COLO668 (cell line): ENCODE results near the gene ANKHD1.
"Not testable (repeated sequence)": the region's sequence is repeated elsewhere in the genome, so short reads cannot be mapped to it uniquely, and the experiment has no call there.

Experiments used
- DNase-seq: peaks from one replicate; lab custom pipeline; 2025; ENCODE audit not compliant: unreplicated experiment; lab: John Stamatoyannopoulos, UW

ANKHD1 gene

DNA sequence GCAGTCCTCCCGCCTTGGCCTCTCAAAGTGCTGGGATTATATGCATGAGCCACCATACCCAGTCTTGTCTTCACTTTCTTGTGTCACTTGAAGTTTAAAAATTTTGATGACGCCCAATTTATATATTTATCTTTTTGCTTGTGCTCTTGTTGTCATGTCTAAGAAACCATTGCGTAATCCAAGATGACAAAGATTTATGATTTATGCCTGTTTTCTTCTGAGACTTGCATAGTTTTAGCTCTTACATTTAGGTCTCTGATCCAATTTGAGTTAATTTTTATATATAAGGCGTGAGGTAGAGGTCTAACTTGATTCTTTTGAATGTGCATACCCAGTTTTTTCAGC, 18.6 kb downstream of the ANKHD1 start:
- DNase-seq, result no peak

GRCh38 chr5:140420665-140421361, 19.2 kb downstream of the ANKHD1 start:
- no peak for DNase-seq

GRCh38 chr5:140421375-140421774, 19.7 kb downstream of the ANKHD1 start:
- DNase-seq, result not testable (repeated sequence)

DNA sequence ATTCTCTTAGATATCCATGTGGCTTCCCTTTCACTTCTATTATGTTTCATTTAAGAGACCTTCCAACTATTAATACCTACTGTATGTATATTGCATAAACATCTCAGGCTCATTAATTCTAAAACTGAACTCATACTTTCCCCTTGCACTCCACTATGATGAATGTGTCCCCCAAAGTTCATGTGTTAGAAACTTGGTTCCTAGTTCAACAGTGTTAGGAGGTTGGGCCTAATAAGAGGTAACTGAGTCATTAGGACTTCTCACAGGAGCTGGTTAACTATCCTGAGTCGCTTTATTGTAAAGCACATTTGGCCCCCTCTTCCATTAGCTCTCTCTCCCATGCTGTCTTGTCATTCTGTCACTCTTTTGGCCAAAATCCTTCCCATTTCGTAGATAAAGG, 22.0 kb downstream of the ANKHD1 start:
- DNase-seq, result no peak

DNA sequence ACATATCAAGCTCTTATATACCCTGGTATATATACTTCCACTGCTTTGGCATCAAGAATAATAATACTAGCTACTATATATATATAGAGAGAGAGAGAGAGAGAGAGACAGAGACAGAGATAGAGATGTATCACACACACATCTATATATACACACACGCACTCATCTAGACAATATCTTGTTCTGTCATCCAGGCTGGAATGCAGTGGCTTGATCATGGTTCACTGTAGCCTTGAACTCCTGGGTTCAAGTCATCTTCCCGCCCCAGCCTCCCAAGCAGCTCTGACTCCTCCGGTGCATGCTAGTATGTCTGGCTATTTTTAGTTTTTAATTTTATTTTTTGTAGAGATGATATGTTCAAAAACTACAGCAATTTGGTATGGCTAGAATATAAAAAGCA, 22.5 kb downstream of the ANKHD1 start:
- no peak for DNase-seq

DNA sequence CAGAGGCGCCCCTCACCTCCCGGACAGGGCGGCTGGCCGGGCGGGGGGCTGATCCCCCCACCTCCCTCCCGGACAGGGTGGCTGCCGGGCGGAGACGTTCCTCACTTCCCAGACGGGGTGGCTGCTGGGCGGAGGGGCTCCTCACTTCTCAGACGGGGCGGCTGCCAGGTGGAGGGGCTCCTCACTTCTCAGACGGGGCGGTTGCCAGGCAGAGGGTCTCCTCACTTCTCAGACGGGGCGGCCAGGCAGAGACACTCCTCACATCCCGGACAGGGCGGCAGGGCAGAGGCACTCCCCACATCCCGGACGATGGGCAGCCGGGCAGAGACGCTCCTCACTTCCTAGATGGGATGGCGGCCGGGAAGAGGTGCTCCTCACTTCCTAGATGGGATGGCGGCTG, 26.1 kb downstream of the ANKHD1 start:
- DNase-seq, result not testable (repeated sequence)

DNA sequence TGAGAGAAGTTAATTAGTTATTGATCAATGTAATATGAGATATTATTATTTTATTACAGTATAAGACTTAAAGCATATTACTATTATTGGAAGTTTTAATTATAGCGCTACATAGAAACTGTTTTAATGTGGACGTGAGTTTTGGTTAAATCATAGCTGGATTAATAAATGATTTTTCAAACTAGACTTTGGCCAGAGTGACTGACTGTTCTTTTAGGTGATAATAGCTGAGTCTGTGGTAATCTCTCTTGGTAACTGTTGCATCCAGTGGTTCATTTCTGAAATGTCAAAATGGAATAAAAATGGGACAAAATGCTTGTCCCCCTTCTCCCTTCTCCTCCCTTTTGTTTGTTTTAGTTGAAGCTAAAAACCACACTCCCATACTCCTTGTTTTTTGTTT, 28.1 kb downstream of the ANKHD1 start:
- no peak for DNase-seq

GRCh38 chr5:140432212-140432611, 30.6 kb downstream of the ANKHD1 start:
- DNase-seq, result no peak

DNA sequence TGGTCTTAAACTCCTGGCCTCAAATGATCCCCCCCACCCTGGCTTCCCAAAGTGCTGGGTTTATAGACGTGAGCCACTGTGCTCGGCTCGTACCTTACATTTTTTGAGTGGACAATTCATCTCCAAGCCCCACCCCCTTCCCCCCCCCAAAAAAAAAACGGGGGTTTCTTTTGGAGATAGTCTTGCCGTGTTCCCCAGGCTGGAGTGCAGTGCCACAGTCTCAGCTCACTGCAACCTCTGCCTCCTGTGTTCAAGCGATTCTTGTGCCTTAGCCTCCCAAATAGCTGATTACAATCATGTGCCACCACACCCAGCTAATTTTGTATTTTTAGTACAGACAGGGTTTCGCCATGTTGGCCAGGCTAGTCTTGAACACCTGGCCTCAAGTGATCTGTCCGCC, 31.3 kb downstream of the ANKHD1 start:
- DNase-seq, result no peak

GRCh38 chr5:140457368-140457767, 55.7 kb downstream of the ANKHD1 start:
- not testable (repeated sequence) for DNase-seq

GRCh38 chr5:140466981-140467742, 65.5 kb downstream of the ANKHD1 start:
- no peak for DNase-seq

- DNase-seq, result no peak
Measured at GRCh38 chr5:140468188-140468587, 66.6 kb downstream of the ANKHD1 start.

- DNase-seq, result no peak
Measured at GRCh38 chr5:140469259-140469658, 67.6 kb downstream of the ANKHD1 start.

GRCh38 chr5:140480310-140481014, 78.8 kb downstream of the ANKHD1 start:
- DNase-seq, result no peak

- no peak for DNase-seq
Measured at GRCh38 chr5:140481758-140482157, 80.1 kb downstream of the ANKHD1 start.

GRCh38 chr5:140483055-140483454, 81.4 kb downstream of the ANKHD1 start:
- DNase-seq, result no peak

- not testable (repeated sequence) for DNase-seq
Measured at GRCh38 chr5:140488141-140488540, 86.5 kb downstream of the ANKHD1 start.

DNA sequence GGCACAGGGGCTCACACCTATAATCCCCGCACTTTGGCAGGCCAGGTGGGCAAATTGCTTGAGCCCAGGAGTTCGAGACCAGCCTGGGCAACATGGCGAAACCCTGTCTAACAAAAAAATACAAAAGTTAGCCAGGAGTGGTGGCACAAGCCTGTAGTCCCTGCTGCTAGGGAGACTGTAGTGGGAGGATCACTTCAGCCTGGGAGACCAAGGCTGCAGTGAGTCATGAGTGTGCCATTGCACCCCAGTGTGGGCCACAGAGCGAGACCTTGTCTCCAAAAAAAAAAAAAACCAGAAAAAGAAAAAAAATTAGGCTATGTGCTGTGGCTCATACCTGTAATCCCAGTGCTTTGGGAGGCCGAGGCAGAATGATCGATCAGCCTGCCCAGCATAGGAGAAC, 87.3 kb downstream of the ANKHD1 start:
- DNase-seq, result no peak

DNA sequence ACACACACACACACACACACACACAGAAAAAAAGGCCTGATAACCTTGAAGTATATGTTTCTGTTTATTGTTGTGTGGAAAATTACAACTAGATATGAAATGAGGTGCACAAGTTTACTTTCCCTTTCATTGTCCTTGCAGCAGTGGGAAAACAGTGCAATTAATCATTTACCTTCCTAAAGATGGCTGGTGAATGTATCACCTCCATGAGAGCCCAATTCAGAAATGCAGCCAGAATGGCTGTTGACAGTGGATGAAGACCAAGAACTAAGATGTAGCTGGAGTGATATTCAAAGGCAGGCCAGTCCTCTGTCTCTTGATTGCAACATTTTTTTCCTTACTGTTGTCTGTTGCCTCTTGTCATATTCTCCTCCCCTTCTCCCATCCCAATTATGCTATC, 96.3 kb downstream of the ANKHD1 start:
- DNase-seq, result no peak

GRCh38 chr5:140498591-140498990, 97.0 kb downstream of the ANKHD1 start:
- no peak for DNase-seq

GRCh38 chr5:140502834-140503233, 101.2 kb downstream of the ANKHD1 start:
- DNase-seq, result no peak

DNA sequence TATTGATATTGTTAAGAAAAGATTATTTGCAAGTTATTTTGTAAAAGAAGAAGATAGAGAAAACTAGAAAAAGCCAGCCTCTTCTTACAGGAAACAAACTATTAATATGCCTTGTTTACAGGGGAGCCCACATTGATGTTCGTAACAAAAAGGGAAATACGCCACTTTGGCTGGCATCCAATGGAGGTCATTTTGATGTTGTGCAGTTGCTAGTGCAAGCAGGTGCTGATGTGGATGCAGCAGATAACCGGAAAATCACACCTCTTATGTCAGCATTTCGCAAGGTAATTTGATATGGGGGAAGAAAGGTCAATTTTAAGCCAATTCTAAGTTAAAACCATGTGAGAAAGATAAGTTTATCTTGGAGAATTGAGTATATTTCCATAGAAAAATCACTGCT, 108.3 kb downstream of the ANKHD1 start:
- DNase-seq, result no peak
